Effector CD4-positive, alpha-beta T cell (primary cell): ENCODE measurements around the gene MFN1.
"Not testable (repeated sequence)": the region's sequence is repeated elsewhere in the genome, so short reads cannot be mapped to it uniquely, and the experiment has no call there.

Source experiments
- DNase-seq: peaks from one replicate; pipeline ENCODE4 v3.0.0-alpha.2; 2020
- total RNA-seq: gene quantifications from one replicate; lab custom pipeline; 2026; lab: John Stamatoyannopoulos, UW

MFN1 gene
- 52.2 reads per million, percentile 69 among the genes with 10 or more reads in this experiment for total RNA-seq

DNA sequence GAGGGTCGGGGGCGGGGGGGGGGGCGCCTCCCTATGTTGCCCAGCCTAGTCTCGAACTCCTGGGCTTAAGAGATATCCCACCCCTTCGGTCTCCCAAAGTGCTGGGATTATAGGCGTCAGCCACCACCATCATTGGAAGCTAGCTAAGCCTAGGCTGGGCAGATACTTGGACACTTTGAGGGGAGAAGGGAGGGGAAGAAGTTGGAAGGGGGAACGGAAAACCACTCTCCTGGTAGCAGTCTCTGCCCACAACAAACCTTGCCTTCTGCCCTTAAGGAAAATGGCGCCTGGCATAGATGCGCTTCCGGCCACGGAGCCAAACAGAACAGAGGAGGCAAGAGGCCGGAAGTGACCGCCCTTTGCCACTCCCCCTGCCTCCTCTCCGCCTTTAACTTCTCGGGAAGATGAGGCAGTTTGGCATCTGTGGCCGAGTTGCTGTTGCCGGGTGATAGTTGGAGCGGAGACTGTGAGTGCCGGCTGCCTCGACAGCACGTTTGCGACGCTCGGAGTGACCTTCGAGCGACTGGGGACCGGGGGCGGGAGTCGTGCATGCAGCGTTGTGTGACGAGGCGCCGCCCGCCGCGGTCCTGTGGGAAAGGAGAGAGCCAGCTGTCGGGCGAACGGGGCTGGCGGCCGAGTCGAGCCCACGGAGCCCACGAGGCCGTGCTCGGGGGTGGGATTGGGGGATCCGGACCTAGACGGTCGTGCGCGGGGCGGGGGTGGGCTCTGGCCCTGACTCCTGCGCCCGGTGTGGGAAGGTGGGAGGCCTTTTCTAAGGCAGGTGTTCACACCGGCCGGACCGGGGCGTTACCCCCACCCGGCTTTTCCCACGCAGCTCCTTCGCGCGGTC lies at the start of gene MFN1:
Gene MFN1, plus strand, starts transcription at position 365 of the 850 bp plus-strand sequence. CDS start 1,143 bp downstream, outside the sequence.
- DNase-seq, result peak; percentile 83

DNA sequence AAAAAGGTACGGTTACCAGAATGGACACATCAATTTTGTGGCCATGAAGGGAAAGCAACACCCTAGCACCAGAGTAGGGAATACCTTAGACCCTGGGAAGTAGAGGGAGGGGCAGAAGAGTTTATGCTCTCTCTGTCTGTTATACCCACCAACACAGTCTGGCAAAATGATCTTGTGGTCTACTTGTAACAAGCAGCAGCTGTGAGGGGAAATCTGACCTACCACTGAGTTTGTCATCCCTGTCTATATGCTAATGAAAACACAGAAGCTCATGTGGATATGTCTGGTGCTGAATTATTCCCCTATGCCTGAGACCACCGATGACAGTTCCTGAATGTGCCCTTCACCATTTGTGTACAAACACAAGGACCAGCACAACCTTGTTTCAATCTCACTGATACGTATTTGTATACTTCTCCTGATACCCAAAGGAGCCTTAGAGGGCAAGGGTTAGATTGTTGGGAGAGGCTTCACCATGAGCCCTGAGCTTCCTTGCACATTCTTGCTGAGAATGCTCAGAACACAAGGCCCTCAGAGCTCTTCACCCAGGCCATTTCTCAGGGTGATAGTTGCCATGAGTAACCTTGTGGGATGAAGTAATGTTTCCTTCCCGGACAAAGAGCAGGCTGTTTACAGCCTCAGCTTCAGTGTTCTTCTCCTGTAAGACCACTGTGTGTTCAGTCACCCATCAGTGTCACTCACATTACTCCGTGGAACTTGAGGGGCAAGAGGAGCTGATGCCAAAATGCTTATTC lies 49.4 kb upstream of the MFN1 start:
- DNase-seq, result no peak

DNA sequence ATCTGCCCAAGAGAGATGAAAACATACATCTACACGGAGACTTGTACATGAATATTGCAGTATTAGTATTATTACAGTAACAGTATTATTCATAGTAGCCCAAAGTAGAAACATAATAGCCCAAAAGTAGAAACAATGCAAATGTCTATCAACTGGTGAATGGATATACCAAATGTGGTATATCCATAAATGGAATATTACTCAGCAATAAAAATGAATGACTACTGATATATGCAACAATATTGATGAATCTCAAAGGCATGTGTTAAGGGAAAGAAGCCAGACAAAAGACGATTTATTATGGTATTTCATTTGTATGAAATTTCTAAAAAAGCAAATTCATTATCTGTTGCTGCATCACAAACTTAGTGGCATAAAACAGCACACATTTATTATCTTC lies 48.2 kb upstream of the MFN1 start:
- DNase-seq, result no peak

DNA sequence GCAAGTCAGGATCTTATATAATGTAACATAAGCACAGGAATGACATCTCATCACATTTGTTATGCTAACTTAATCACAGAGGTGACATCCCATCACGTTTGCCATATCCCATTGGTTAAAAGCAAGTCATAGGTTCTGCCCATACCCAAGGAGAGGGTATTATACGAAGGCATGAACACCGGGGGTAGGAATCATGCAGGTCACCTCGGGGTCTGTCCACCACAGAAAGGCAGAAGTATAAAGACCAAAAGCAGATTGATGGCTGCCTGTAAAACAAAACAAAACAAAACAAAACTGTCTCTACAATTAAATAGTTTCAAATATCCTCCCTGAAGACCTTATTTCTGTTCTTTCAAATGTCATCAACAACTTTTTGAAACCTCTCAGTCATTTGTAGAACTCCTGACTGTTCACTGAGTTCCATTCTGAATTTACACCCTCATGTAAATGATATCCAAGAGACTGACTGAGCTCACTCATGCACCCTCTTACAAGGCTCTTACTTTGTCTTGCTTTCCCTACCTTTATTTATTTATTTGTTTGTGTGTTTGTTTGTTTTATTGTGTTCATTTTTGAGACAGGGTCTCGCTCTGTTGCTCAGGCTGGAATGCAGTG lies 47.4 kb upstream of the MFN1 start:
- DNase-seq, result no peak

DNA sequence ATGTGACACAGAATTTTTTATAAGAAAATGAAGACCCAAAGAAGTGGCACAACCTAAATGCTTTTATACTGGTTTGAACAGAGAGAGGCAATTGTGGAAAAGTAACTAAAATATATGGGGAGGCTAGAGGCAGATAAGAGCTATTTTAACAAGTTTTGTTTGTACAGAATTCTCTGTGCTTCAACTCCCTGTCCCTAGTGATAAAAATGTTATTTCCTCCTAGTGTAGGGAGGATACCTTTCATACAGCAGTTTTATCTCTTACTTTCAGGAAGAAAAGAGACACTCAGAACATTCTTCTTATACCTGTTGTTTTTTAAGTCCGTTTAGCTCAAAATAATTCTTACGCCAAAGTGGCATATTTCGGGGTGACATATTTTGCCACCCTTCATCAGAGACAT lies 45.9 kb upstream of the MFN1 start:
- DNase-seq, result no peak

DNA sequence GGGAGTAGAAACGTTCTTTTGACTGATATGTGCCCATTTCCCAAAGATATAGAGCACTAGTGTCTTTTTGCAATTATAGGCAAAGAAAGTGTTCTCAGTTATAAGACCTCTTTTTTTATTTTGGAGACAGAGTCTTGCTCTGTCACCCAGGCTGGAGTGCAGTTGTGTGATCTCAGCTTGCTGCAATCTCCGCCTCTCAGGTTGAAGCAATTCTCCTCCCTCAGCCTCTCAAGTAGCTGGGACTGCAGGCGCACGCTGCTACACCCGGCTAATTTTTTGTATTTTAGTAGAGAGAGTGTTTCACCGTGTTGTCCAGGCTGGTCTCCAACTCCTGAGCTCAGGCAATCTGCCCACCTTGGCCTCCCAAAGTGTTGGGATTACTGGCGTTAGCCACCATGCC lies 45.4 kb upstream of the MFN1 start:
- no peak for DNase-seq

DNA sequence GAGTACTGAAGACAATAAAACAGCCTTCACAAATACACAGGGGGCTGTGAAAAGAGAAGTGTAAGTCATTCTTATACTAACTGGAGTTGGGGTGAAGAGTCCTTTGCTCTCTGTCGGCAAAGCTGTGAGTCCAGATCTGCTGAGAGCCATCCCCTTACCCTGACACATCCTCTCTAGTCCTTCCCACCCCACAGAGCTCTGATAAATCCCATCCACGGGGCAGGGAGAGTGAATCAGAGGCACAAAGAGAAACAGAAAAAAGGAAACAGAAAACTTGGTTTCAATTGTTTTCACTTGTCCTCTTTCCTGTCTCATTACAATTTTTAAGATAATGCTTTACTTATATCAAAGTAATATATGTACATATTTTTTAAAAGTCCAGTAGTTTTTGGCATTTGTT lies 42.9 kb upstream of the MFN1 start:
- DNase-seq, result no peak

DNA sequence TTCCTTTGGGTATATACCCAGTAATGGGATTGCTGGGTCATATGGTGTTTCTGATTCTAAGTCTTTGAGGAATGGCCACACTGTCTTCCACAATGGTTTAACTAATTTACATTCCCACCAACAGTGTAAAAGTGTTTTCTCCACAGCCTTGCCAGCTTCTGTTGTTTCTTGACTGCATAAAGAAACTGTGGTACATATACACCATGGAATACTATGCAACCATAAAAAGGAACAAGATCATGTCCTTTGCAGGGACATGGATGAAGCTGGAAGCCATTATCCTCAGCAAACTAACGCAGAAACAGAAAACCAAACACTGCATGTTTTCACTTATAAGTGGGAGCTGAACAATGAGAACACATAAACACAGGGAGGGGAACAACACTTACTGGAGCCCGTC lies 40.1 kb upstream of the MFN1 start:
- DNase-seq, result not testable (repeated sequence)

DNA sequence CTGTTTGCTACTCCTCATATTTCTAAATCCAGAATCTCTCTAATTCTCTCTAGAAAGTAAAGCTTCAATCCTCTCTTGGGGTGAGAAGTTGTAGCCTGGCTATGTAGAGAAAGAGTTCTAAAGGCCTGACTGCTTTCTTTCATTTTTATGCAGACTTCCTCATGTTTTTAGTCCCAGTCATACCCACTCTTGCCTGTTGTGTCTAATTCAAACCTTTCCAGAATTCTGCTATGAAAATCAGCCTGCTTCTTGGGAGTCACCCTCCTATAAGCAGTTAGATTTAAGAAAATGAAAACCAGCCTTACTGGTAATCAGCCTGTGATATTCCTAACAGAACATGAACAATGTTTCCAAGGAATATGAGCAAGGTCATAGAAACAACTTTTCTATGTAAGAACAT lies 39.5 kb upstream of the MFN1 start:
- no peak for DNase-seq

DNA sequence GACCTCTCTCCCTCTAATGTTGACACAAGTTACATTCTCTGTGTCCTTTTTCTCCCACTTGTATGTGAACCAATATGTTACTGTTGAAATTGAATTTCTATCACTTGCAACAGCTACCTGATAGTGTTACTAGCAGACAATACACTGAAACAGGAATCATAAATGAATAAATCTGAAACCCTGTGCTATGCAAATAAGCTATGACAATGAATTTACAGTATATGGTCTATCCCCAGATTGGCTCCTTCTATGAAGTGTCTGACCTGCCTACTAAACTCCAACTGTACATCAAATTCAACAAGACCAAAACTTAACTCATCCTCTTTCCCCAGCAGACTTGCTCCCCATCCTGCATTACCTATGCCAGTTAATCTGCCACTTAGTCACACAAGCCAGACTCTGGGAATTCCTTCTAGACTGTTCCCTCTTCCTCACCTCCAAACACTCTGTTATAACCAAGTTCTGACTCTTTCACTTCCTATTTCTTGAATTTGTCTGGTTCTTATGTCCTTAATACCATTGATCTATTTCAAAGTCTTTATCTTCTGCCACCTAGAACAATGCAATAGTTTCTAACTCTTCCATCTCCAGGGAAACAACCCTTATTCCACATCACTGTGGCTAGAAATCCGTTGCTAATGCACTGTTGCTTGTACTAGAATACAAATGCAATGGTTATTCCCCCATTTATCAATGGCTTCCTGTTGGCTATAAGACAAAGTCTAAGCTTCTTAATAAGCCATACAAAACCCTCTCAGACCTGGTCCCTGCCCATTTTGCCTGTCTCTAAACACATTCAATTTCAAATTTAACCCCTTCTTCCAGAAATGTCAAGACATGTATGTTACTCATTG lies 38.1 kb upstream of the MFN1 start:
- no peak for DNase-seq

DNA sequence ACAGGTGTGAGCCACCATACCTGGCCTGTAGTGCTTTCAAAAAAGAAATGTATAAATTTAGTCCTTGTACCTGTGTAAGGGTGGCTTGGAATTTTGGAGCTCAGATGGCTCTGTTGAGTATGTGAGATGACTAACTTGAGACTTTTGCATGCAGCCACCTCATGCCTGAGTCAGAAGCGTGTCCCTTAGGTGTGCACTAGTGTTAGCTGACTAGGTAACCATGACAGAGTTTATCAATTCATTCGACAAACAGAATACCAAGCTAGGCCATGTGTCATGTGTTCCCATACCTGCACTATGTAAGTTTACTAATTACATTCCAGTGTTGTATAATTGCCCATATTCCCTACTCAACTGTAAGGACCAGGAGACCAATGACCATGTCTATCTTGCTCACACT lies 28.6 kb upstream of the MFN1 start:
- no peak for DNase-seq

DNA sequence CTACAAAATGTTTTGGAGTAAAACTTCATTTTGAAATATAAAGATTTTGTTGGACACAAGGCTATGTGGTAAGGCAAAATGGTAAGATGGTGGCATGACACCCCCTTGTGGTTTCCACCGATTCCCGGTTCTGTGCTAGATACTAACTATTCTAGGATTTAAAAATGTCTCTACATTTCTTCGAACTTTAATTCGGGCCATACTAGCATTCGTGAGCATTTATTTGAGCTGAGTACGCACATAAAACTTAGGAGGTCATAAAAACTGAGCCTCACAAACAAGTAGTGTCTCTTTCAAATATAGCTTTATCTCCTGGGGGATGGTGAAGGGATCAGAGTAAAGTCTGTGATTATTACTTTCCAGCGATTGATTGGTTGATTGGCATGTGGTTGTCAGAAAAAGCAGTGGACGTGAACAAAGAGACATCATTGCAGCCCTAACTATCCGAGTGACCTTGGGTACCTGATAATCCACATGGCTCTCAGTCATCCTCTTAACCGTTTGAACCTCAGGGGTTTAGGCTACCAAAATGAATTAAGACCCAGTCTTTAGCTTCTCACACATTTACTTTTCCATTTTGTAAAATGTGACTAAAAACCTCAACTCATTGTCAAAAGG lies 25.7 kb upstream of the MFN1 start:
- DNase-seq, result no peak

DNA sequence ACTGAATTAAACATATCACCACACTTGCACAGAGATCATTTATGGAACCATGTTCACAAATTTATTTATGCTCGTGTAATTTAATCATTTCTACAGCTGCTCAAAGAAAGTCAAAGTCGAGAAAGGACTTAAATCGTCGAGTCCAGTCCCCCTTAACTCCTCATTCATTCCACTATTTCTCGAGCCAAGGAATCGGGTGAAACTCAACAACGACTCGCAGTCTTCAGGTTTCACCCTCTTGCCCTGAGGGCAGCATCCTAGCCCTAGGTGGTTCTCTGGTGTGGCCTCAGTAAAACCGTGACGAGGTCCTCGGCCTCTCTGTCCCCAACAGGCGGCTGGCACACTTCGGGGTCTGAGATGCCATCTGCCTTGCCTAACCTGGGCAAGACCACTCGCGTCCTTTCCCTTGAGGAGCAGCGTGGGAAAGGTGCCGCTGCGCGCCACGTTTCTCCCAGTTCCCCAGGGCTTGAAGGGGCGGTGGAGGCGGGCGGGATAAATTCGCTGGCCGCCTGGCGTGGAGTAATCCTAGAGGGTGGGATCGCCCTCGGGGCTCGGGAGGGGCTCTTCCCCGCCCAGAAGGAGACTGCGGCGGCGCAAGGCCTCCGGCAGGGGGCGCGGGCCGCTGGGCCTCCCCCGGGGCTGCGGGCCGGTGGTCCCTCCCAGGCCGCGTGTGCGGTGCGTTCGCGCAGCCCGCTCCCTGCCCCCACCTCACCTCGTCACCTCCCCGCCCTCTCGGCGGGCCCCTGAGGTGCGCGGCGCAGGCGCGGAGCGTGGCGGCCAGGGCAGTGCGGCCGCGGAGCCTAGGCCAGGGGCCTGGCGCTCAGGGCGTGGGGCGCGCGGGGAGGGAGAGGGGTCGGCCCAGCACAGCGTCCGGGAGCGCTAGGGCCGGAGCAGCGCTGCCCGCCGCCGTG lies 25.0 kb upstream of the MFN1 start, which contains the start of gene ZNF639:
Gene ZNF639, plus strand, starts transcription at position 746 of the 911 bp plus-strand sequence. CDS start 5,263 bp downstream, outside the sequence.
- peak; percentile 81 for DNase-seq

DNA sequence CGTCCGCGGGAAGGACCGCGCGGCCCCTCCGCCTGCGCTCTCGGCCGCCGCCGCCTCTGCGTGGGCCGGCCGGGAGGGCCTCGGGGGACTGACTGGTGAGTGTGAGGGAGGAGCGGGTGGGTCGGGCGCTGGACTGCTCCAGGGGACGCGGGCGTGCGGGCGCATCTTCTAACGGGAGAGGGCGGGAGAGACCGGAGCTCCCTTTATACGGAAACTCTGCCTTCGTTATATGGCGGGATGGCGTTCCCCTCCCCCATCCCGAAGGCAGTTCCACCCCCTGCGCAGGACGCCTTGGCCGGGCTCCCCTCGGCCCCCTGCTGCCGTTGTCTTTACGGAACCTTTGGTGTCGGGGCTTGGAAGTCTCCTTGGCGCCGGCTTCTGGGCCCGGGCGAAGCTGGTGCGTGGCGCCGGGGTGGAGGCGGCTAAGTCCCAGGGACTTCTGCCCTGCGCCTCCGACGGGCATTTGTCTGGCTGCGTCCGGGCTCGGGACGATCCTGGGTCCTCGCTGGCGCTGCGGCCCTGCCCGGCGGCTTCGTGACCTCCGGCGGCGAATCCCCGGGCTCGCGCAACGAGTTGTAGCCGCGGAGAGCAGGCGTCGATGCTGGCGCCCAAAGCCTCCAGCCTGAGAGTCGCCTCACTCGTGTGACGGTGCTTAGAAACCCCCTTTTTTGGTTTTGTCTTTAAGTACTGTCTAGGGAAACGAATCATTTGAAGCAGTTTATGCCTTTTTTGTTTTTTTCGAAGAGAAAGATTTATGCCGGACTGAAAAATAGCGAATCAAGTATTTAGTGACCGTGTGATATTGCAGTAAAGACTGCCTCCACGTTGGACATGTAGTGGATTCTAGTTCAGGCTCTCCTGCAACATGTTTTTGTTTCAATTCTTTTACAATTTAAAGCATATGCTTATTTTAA lies 24.1 kb upstream of the MFN1 start:
- peak; percentile 42 for DNase-seq

DNA sequence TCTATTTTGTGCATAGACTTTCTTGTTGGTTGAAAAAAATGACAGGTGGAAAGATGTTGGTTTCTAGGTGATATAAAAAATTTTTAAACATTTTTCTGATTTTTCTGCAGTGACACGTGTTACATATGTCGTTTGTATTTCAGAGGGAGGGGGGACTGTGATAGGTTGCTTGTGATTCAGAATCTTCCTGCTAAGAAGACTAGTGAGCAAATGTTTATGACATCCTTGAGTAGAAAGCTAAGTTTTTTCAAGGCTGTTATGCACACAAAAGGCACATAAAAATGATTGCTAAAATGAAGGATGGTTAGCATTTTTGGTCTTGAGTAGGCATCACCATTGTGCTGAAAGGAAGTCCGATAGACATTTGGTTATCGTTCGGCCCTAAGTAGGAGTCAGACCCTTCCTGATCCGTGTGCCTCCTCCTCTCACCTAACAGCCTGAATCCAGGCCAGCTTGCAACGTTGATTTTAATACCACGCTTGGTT lies 23.2 kb upstream of the MFN1 start:
- DNase-seq, result no peak

DNA sequence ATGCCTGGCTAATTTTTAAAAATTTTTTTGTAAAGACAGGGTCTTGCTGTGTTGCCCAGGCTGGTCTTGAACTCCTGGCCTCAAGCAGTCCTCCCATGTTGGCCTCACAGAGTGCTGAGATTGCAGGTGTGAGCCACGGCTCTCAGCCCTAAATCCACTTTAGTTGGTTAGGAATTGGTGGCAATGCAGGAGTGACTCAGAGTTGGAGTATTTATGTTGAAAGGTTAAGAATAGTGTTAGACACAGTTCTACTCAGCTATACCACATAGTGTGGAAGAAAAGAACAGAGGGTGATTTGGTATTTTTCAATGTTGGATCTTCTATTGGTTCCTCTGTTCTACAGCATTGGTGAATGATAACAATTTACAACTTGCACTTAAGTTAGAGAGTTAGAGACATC lies 17.1 kb upstream of the MFN1 start:
- no peak for DNase-seq

DNA sequence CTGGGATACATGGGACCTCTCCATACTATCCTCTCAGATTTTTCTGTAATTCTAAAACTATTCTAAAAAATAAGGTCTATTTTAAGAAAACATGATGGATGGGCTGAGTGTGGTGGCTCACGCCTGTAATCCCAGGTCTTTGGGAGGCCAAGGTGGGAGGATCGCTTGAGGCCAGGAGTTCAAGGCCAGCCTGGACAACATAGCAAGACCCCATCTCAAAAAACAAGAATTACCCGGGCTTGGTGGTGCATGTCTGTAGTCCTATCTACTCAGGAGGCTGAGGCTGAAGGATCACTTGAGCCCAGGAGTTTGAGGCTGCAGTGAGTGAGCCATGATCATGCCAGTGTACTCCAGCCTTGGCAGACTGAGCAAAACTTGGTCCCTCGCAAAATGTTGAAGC lies 15.3 kb upstream of the MFN1 start:
- DNase-seq, result no peak

DNA sequence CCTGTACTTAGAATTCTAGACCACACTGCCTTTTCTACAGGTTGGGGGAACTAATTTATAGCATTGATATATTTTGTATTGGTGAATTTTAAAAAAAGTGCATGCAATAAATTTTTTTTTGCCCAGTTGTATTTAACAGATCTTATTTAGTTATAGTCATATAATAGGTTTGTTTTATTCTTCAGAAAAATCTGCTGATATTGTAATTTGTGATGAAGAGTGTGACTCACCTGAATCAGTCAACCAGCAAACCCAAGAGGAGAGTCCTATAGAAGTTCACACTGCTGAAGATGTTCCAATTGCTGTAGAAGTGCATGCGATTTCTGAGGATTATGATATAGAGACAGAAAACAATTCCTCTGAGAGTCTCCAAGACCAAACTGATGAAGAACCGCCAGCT lies 14.4 kb upstream of the MFN1 start:
- no peak for DNase-seq

DNA sequence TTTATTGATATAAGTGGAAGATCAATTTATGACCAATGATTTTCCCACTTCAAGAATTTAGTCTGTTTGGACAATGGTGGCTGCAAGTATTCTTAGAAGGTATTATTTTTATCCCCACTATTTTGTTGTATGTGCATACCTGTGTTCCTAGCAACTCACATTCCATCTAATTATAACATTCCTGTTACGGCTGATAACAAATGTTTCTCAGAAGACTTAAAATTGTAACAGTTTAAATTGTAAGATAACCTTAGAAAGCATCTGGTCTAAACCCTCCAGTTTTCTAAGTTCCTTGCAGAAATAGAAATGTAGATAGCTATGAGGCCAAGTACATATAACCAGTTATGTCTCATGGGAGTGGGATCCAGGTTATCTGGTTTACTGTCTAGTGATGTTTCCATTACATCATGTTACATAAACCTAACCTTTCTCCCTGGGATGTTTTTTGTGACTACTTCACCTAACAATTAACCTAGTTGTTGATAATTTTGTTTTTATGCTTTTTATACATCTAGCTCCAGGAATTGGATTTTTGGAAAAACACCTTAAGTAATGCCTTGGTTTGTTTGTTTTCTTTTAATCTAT lies 11.1 kb upstream of the MFN1 start:
- no peak for DNase-seq
